K562 (cell line): ENCODE data around the gene PKD1. TPM values are rescaled to one million over a fixed set of nuclear protein-coding genes. Genes with fewer than 3 reads are reported as not detected.

ENCODE experiments used
- CREB5 ChIP-seq: fragments of 250-450 bp; sonication (Bioruptor Pico); IDR thresholded peaks from 2 replicates; pipeline ENCODE4 v1.5.0; 2020; ENCODE audit warnings: mild to moderate bottlenecking
- EP300 ChIP-seq: IDR thresholded peaks from 2 replicates; pipeline ENCODE4 v1.6.1; 2012; ENCODE audit warnings: low read length, improper control_type of control experiment
- MAX ChIP-seq: sonication (generic); formaldehyde crosslinking; IDR thresholded peaks from 2 replicates; pipeline ENCODE4 v1.9.0; 2022; ENCODE audit warnings: mild to moderate bottlenecking, missing genetic modification reagents
- NFXL1 ChIP-seq: fragments of 450-650 bp; formaldehyde crosslinking; IDR thresholded peaks from 2 replicates; pipeline ENCODE4 v1.4.0; 2021; ENCODE audit warnings: mild to moderate bottlenecking
- OTX1 ChIP-seq: fragments of 450-650 bp; formaldehyde crosslinking; IDR thresholded peaks from 2 replicates; pipeline ENCODE4 v1.4.0; 2022; ENCODE audit warnings: mild to moderate bottlenecking
- TEAD4 ChIP-seq, 2 experiments: sonication (generic) in 1 of 2; formaldehyde crosslinking in 1 of 2; IDR thresholded peaks; 2 replicates each; pipeline versions ENCODE4 v1.6.1 to v1.8.0; 2012 to 2022; ENCODE audit warnings: borderline replicate concordance in 1 of 2, inconsistent platforms in 1 of 2, low read length in 1 of 2, mild to moderate bottlenecking in 1 of 2, missing genetic modification reagents in 1 of 2
- ZNF239 ChIP-seq: fragments of 250-450 bp; sonication (Bioruptor Pico); IDR thresholded peaks from 2 replicates; pipeline ENCODE4 v1.4.0; 2020; ENCODE audit warnings: mild to moderate bottlenecking
- ZNF699 ChIP-seq: fragments of 250-450 bp; sonication (Bioruptor Pico); IDR thresholded peaks from 2 replicates; pipeline ENCODE4 v1.8.0; 2021; ENCODE audit warnings: mild to moderate bottlenecking, moderate library complexity; ENCODE audit not compliant: insufficient replicate concordance
- polyA plus RNA-seq, 8 experiments: library from polyadenylated mRNA; depleted of rRNA in 4 of 8; stranded (reverse) in 5 of 8; unstranded in 3 of 8; fragments of >200 nt; fragmentation: Nextera tagmentation in 2 of 8; fragmentation: Illumina TruSeq in 1 of 8; extraction: Ambion mirVana in 2 of 8; extraction: Trizol in 1 of 8; gene quantifications; 2 replicates each; pipeline versions ENCODE4 v1.2.1 to v1.2.3, GENCODE V29; 2011 to 2014; ENCODE audit warnings: inconsistent platforms in 1 of 8, missing spikeins in 1 of 8
- total RNA-seq, 7 experiments: library from RNA; depleted of rRNA in 6 of 7; stranded (reverse); fragments of >200 nt in 6 of 7; fragmentation: Illumina TruSeq in 2 of 7; extraction: Trizol in 2 of 7; gene quantifications; 2 replicates each; pipeline versions ENCODE4 v1.2.1 to v1.2.3, GENCODE V29; 2011 to 2021; ENCODE audit warnings: low replicate concordance in 1 of 7
- TF ChIP-seq, protein P1 (sequence below): sonication (generic); formaldehyde crosslinking; IDR thresholded peaks from 2 replicates; pipeline ENCODE4 v1.8.0; 2022; ENCODE audit warnings: mild to moderate bottlenecking, missing genetic modification reagents
- TF ChIP-seq, protein P2 (sequence below), 3 experiments: fragments of 200-800 bp in 1 of 3; fragments of 250-450 bp in 1 of 3; fragments of 450-650 bp in 1 of 3; sonication (Bioruptor Pico) in 1 of 3; sonication (Bioruptor generic) in 1 of 3; formaldehyde crosslinking in 1 of 3; IDR thresholded peaks; 2 replicates each; pipeline versions ENCODE4 v1.6.1 to v1.8.0; 2016 to 2022; ENCODE audit warnings: mild to moderate bottlenecking in 2 of 3, missing genetic modification characterization in 2 of 3, missing compliant biosample characterization in 1 of 3, moderate library complexity in 1 of 3

PKD1 gene
- total and polyA plus RNA-seq, 9 of the 15 experiments (the other 6 are each of a cell fraction or from before 2014, with no cell fraction given): 0.23 to 93.5 (median 12.6) TPM

DNA sequence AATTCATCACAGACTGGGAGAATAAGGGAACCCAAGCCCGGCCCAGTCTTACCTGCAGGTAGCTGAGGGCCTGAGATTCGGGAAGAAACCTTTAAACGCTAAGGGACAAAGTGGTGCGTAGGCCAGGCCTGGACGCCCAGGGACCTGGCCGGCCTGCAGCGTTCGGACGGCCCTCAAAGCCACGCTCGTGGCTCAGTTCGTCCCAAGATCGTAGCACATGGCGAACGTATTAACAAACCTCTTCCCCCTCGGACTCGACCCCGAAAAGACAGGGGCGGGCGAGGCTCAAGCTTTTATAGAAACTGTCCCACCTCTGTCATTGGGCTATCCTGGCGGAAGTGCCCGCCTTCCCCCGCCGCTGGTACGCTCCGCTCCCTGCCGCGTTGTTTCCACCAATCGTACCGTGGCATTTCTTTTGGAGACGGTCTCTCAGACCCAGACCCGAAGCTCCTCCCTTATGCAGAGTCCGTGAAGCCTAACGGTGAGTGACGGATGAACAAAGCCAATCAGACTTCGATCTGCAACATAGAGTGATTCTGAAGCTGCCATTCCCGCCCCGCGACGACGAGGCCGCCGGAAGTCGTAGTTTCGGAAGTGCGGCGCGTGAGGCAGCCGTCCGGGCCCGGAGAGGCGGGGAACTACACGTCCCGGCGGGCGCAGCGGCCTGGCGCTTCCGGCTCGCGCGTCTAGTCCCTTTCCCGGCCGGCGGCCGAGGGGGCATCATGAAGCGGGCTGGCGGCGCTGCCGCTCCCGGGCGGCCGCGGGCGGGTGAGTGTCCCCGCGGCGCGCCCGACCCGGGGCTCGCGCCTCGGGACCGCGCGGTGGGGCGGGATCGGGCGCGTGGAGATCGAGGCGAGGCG lies 19.6 kb upstream of the PKD1 start, which contains the start of gene TRAF7 (continued):
- TF ChIP-seq MAX (CRISPR knock-in tag) (peak; percentile 95), CREB5 (no peak), EP300 (0 out of 2 replicates have a peak, but pooled peaks have one; percentile 5), ZNF699 (CRISPR knock-in tag) (no peak), ZNF239 (peak; percentile 24; the same call in 1 of the 2 replicates), TEAD4 (IDR thresholded peaks at IDR 0.05; ENCODE audit: low read length) (peak; percentile 49; the same call in 1 of the 2 replicates), TEAD4 (CRISPR knock-in tag; IDR thresholded peaks at IDR 0.05; ENCODE audit: borderline replicate concordance) (no peak), OTX1 (no peak), NFXL1 (CRISPR knock-in tag) (peak; percentile 5; the same call in 1 of the 2 replicates)
- TF ChIP-seq, protein P1, sequence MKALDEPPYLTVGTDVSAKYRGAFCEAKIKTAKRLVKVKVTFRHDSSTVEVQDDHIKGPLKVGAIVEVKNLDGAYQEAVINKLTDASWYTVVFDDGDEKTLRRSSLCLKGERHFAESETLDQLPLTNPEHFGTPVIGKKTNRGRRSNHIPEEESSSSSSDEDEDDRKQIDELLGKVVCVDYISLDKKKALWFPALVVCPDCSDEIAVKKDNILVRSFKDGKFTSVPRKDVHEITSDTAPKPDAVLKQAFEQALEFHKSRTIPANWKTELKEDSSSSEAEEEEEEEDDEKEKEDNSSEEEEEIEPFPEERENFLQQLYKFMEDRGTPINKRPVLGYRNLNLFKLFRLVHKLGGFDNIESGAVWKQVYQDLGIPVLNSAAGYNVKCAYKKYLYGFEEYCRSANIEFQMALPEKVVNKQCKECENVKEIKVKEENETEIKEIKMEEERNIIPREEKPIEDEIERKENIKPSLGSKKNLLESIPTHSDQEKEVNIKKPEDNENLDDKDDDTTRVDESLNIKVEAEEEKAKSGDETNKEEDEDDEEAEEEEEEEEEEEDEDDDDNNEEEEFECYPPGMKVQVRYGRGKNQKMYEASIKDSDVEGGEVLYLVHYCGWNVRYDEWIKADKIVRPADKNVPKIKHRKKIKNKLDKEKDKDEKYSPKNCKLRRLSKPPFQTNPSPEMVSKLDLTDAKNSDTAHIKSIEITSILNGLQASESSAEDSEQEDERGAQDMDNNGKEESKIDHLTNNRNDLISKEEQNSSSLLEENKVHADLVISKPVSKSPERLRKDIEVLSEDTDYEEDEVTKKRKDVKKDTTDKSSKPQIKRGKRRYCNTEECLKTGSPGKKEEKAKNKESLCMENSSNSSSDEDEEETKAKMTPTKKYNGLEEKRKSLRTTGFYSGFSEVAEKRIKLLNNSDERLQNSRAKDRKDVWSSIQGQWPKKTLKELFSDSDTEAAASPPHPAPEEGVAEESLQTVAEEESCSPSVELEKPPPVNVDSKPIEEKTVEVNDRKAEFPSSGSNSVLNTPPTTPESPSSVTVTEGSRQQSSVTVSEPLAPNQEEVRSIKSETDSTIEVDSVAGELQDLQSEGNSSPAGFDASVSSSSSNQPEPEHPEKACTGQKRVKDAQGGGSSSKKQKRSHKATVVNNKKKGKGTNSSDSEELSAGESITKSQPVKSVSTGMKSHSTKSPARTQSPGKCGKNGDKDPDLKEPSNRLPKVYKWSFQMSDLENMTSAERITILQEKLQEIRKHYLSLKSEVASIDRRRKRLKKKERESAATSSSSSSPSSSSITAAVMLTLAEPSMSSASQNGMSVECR (CRISPR knock-in tag): peak; percentile 93
- TF ChIP-seq, protein P2, sequence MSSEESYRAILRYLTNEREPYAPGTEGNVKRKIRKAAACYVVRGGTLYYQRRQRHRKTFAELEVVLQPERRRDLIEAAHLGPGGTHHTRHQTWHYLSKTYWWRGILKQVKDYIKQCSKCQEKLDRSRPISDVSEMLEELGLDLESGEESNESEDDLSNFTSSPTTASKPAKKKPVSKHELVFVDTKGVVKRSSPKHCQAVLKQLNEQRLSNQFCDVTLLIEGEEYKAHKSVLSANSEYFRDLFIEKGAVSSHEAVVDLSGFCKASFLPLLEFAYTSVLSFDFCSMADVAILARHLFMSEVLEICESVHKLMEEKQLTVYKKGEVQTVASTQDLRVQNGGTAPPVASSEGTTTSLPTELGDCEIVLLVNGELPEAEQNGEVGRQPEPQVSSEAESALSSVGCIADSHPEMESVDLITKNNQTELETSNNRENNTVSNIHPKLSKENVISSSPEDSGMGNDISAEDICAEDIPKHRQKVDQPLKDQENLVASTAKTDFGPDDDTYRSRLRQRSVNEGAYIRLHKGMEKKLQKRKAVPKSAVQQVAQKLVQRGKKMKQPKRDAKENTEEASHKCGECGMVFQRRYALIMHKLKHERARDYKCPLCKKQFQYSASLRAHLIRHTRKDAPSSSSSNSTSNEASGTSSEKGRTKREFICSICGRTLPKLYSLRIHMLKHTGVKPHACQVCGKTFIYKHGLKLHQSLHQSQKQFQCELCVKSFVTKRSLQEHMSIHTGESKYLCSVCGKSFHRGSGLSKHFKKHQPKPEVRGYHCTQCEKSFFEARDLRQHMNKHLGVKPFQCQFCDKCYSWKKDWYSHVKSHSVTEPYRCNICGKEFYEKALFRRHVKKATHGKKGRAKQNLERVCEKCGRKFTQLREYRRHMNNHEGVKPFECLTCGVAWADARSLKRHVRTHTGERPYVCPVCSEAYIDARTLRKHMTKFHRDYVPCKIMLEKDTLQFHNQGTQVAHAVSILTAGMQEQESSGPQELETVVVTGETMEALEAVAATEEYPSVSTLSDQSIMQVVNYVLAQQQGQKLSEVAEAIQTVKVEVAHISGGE (CRISPR knock-in tag; IDR thresholded peaks at IDR 0.05): peak; percentile 26 to 93 (median 43); a peak in 4 of 6 replicates
